Upper lobe of left lung (tissue), 4 donors: ENCODE data around the gene DOK7.

Experiments
- CTCF ChIP-seq, 6 experiments: fragments of 450-650 bp in 4 of 6; fragments of 200-600 bp in 2 of 6; sonication (generic) in 2 of 6; IDR thresholded peaks; one replicate each; pipeline ENCODE4 v1.5.1; 2016 to 2019; ENCODE audit warnings: antibody characterized with exemption in 6 of 6
- POLR2A ChIP-seq, 4 donors: fragments of 450-650 bp; IDR thresholded peaks; one replicate each; pipeline ENCODE4 v1.5.1; 2016 to 2017; ENCODE audit warnings: antibody characterized with exemption in 4 of 4, mild to moderate bottlenecking in 2 of 4

- no peak for TF ChIP-seq CTCF (IDR thresholded peaks at IDR 0.05)
- TF ChIP-seq POLR2A (IDR thresholded peaks at IDR 0.05) = no peak
These were observed 63.4 kb downstream of the DOK7 start for GRCh38 chr4:3526456-3526855.
